ENCODE data around the gene SH3GL1.
"Not testable (repeated sequence)": the region's sequence is repeated elsewhere in the genome, so short reads cannot be mapped to it uniquely, and the experiment has no call there.

SH3GL1 gene

DNA sequence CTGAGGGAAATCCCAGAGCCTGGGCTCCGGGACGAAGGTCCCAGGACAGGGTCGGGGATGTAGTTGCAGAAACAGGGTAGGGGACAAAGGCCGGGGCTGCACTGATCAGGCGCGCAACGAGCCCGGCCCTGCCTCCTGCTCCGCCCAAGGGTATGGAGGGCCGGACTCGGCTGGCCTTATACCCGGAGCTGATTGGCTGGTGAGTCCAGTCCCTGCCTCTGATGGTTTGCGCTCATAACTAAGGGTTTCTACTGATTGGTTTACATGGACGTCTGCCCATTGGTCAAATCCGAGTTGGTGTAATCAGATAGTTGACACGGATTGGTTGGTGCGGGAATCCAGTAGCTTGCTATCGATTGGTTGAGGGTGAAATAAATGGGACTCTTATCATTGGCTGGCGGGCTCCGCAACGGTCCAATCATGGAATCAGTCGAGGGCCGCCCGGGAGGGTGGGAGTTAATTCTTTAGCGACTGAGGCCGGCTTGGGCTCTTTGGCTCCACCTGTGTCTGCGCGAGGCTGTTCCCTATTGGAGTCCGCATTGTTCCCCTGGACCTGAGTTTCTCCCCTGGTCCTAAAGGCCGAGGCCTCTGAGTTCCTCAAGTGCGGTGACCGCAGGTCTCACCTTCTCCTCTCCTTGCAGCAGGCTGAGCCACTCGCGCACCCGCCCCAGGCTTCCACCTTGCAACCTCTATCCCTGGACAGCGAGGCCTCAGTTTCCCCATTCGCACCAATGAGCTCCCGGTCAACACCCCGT is 57.6 kb downstream of the SH3GL1 start:
- DNase-seq: peak; percentile 97 to 100 (median 99)

DNA sequence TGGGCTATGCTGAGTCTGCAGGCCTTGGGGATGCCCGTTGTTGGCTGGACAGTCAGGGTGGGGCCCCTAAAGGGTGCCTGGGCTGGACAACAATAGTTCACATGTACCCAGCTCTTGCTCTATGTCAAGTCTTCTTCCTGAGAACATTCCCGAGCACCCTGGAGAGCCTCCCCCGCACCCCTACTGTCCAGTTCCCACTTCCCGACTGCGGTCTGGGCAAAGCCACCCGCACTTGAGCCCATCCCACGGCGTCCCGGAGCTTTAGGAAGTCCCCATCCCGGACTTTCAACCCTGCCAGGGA is 58.1 kb downstream of the SH3GL1 start:
- no peak for DNase-seq

- DNase-seq: peak; percentile 16 to 50 (median 36)
Measured at GRCh38 chr19:4338441-4339355, 61.6 kb downstream of the SH3GL1 start, which contains the start of gene STAP2. STAP2 (minus strand) TSS chr19:4338827; CDS start chr19:4338753, 74 bp downstream.

DNA sequence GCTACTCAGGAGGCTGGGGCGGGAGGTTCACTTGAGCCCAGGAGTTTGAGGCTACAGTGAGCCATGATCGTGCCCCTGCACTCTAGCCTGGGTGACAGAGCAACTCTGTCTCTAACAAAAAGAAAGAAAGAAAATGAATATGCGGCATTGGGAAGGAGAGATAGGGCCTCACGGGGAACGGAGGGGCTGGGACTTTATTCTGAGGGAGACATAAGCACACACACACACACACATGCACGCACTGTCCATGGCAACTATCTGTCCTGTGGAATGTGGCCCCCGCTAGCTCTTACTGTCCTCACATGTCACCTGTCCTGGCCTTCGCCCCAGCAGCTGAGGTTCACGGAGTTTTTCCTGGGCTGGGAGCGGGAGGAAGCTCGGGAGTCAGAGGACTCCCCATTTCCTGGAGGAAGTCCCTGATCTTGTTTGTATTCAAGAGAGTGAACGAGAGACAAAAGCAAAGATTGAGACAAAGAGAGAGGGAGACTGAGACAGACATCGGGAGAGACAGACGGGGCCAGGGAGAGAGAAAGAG is 62.4 kb downstream of the SH3GL1 start:
- peak in 1 of 3 donors; percentile 18 for DNase-seq

- DNase-seq: no peak
Measured at GRCh38 chr19:4334929-4335570, 65.3 kb downstream of the SH3GL1 start.

DNA sequence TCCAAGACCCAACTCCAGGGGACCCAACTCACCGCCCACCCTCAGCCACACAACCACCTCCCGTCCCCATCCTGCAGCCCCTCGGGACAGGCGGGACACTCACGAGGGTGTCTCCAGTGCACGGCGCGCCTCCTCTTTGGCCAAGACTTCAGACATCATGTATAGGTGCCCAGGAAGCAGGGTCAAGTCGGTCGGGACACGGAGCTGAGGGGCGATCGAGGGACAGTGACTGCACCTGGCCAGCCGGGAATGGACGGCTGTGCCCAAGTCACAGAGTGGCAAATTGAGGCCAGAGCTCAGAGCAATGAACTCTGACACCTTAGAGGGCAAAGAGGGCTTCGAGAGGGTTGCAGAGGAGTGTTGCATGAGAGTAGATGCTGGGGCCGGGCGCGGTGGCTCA is 70.5 kb downstream of the SH3GL1 start:
- no peak for DNase-seq

DNA sequence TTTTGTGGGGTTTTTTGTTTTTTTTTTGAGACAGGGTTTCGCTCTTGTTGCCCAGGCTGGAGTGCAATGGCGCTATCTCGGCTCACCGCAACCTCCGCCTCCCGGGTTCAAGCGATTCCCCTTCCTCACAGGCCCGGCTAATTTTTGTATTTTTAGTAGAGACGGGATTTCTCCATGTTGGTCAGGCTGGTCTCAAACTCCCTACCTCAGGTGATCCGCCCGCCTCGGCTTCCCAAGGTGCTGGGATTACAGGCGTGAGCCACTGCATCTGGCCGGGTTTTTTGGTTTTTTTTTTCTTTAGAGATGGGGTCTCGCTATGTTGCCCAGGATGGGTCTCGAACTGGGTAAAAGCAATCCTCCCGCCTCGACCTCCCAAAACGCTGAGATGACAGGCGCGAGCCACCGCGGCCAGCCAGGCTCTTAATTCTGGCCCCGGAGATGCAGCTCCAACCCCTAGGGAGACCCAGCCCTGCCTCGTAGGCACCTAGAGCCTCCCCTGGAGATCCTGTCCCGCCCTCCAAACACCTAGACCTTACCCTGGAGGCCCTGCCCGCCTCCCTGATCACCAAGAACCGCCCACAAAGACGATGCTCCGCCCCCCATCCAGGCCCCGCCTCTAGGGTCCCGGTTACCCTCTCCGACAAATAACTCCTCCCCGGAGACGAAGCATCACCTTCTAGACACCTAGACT is 71.2 kb downstream of the SH3GL1 start:
- DNase-seq: not testable (repeated sequence)

GRCh38 chr19:4328243-4328990 is 71.9 kb downstream of the SH3GL1 start:
- DNase-seq: peak; percentile 81 to 96 (median 94)

GRCh38 chr19:4327877-4328242 is 72.5 kb downstream of the SH3GL1 start:
- no peak for DNase-seq

DNA sequence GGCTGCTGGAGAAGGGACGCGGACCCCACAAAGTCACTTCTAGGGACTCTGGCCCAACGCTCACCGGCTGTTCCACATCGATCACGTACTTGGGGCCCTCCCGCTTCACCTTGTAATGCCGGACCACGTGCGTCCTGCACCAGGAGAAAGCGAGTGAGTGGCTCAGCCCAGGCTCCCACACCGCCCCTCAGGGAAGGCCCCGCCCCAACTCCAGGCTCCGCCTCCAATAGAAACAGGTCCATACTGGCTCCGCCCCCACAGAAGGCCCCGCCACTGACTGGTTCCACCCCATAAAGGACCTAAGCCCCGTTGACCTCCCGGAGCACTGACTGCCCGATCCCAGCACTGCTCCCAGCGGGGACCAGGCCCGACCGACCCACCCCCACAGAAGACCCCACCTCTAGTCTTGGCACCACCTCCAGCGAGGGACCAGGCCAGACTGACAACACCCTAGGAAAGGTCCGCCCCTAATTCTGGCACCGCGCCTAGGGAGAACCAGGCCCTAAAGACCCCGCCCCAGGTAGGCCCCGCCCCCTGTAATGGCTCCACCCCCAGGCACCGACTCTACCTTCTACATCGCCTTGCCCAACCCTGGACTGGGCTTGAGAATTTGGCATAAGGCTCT is 73.0 kb downstream of the SH3GL1 start:
- DNase-seq: peak; percentile 47 to 79 (median 72)

GRCh38 chr19:4326837-4327251 is 73.5 kb downstream of the SH3GL1 start:
- DNase-seq: no peak

DNA sequence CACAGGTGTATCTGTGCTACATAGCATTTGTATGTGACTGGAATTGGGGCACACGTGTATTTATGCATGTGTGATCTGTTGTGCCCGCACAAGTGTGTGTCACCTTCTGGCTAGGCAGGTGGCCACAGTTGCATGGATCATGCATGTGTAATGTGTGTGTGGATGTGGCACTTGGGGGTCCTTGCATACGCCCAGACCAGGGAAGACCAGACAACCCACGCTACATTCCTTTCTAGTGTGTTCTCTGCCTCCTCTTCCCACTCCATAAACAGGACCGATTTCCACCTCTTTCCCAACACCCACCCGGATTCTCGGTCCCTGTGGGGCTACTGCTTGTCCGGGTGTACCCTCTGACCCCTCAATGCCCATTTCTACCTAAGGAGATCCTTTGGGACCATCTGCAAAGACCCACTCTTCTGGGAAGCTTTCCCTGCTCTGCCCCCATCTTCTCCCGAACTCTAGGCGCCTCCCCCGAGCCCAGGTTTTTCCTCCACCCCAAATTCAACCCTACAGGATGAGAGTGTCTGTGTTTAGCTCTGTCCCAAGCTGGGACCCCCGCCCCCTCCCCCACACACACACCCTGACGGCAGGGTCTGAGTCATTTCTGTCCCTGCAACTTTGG is 74.0 kb downstream of the SH3GL1 start:
- DNase-seq: no peak

- no peak for DNase-seq
Measured at GRCh38 chr19:4324228-4324627, 76.1 kb downstream of the SH3GL1 start.

DNA sequence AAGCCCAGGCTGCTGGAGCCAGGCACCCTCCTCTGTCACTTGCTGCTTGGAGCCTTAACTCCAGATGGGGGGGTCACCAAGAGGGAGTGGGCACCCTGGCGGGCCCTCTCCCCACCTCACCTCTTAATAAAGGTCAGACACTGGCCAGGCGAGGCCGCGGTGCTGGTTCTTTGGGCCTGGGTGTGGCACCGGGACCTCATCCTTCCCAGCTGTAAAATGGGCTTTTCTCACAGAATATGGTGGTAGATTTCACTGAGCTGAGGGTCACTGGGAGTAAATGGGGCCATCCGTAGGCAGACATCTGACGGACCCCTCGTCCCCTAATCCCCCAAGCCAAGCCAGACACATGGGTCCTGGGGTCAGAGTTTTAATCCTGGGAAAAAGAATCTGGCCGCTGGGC is 76.7 kb downstream of the SH3GL1 start:
- DNase-seq: no peak

- DNase-seq: no peak
Measured at GRCh38 chr19:4322942-4323665, 77.2 kb downstream of the SH3GL1 start.

DNA sequence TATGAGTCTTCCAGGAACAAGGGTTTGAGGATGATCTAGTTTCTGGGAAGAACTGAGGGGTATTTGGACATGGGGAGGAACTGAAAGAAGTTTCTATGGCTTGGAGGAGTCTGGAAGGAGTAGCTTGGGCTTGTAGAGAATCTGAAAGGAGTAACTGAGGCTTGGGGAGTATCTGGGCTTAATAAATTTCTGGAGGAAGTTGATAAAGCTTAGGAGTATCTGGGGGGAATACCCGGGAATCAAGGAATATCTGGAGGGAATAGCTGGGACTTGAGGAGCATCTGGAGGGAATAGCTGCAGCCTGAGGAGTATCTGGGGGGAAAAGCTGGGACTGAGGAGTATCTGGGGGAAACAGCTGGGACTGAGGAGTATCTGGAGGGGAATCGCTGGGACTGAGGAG is 79.9 kb downstream of the SH3GL1 start:
- DNase-seq: no peak

GRCh38 chr19:4319067-4319718 is 81.2 kb downstream of the SH3GL1 start:
- DNase-seq: peak; percentile 43 to 68 (median 62)

DNA sequence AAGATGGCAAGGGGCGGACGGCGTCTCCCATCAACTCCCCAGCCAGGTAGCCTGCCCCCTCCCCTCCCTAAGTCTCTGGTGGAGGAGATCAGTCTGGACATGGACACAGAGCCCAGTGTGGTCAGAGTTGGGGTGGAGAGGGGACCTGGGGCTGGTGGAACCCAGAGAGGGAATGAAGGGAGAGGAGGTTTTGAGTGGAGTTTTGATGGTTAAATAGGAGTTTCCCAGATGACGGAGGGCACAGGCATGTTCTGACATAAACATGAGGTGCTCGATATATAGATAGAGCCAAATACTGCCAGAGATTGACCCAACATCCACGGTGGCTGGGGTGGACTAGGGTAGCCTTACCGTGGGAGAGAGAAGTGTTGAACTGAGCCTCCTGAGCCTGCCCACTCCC is 81.9 kb downstream of the SH3GL1 start:
- no peak for DNase-seq

- DNase-seq: peak in 1 of 3 donors; percentile 26
Measured at GRCh38 chr19:4316956-4317355, 83.4 kb downstream of the SH3GL1 start.
